ENCODE data around the gene EXOC4. TPM values are rescaled to one million over a fixed set of nuclear protein-coding genes. Genes with fewer than 3 reads are reported as not detected.

The EXOC4 gene
- total RNA-seq, 1 experiment from 2014 or later, result 75.8 TPM

GRCh38 chr7:133941496-133941895 lies 688.6 kb downstream of the EXOC4 start:
- WGBS (ENCODE audit: extremely low coverage, insufficient read length, low lambda C conversion rate), result no CpG with 5 or more reads among the region's 2 CpGs
- no peaks in the 10 kb centered on the region for H3K79me2 ChIP-seq (ENCODE audit: insufficient read depth, low read length)
- Mint-ChIP-seq H3K27ac (peak overlapping the region in 1 of 3 experiments; percentile 29; a peak in 1 of 7 replicates), H3K4me3 (no peak overlapping the region), H3K9me3 (no peaks in the 10 kb centered on the region), H3K4me1 (peaks cover 11 to 15% of the 10 kb centered on the region in 2 experiments), H3K27me3 (ENCODE audit: low read depth) (no peaks in the 10 kb centered on the region), H3K36me3 (ENCODE audit: insufficient read depth in 1 of 3, low read depth in 3 of 3) (peaks cover 0 to 11% (median 0%) of the 10 kb centered on the region in 3 experiments; a peak in 2 of 7 replicates)
- H2BK5ac ChIP-seq (ENCODE audit: insufficient read length, low read length), result no peak overlapping the region
- H3K18ac ChIP-seq (ENCODE audit: insufficient read length, low read depth, low read length), result no peak overlapping the region
- DNase-seq, result no peak
- H2BK12ac ChIP-seq (ENCODE audit: insufficient read length, low read depth, low read length), result no peak overlapping the region
- no peak overlapping the region for H3K56ac ChIP-seq (ENCODE audit: insufficient read length, low read depth, low read length)
- H2AK5ac ChIP-seq (ENCODE audit: insufficient read length, low read length), result no peak overlapping the region
- no peaks in the 10 kb centered on the region for H3K9me3 ChIP-seq (ENCODE audit: control insufficient read depth, low read depth, low read length)
- no peak overlapping the region for H2BK120ac ChIP-seq (ENCODE audit: low read depth, low read length, poor library complexity, severe bottlenecking)
- no peak overlapping the region for H4K8ac ChIP-seq (replicated peaks; ENCODE audit: insufficient read length, low read depth, low read length)
- TF ChIP-seq CTCF (conservative IDR thresholded peaks at IDR 0.05), result no peak
- no peak overlapping the region for H4K91ac ChIP-seq (ENCODE audit: insufficient read length, low read depth, low read length)
- no peak overlapping the region for H3K27ac ChIP-seq (ENCODE audit: insufficient read length, low read depth, low read length)
- H3T11ph ChIP-seq (ENCODE audit: low read length), result no peak overlapping the region
- H2BK15ac ChIP-seq (ENCODE audit: low read depth, low read length), result no peak overlapping the region
- H4K5ac ChIP-seq (ENCODE audit: insufficient read length, low read depth, low read length), result no peak overlapping the region
- no peak overlapping the region for H3K9ac ChIP-seq (ENCODE audit: extremely low read depth, insufficient read length, low read length)
- H3K27me3 ChIP-seq (ENCODE audit: insufficient read depth, low read length), result no peaks in the 10 kb centered on the region
- no peaks in the 10 kb centered on the region for H3K4me1 ChIP-seq (ENCODE audit: insufficient read depth, low read length)
- no peak overlapping the region for H3K23ac ChIP-seq (ENCODE audit: insufficient read length, low read depth, low read length)
- no peak overlapping the region for H2BK20ac ChIP-seq (ENCODE audit: low read depth, low read length, poor library complexity, severe bottlenecking)
- H3K4ac ChIP-seq (ENCODE audit: low read depth, low read length), result no peak overlapping the region
- no peak overlapping the region for H3K4me2 ChIP-seq (ENCODE audit: insufficient read depth, insufficient read length, low read length)
- H3K14ac ChIP-seq (ENCODE audit: insufficient read depth, low read length), result no peak overlapping the region
- no peak overlapping the region for H2AFZ ChIP-seq (ENCODE audit: low read length)
- no peaks in the 10 kb centered on the region for H4K20me1 ChIP-seq (ENCODE audit: control insufficient read depth, insufficient read depth, insufficient read length)
- no peaks in the 10 kb centered on the region for H3K79me1 ChIP-seq (ENCODE audit: insufficient read depth, low read depth, low read length, poor library complexity, severe bottlenecking)
- H3K23me2 ChIP-seq (ENCODE audit: insufficient read length, low read depth, low read length, poor library complexity, severe bottlenecking), result no peaks in the 10 kb centered on the region
